ENCODE data around the gene SSU72.
A peak's percentile ranks its signal among the peaks of the same experiment; 100 is the strongest.
"Not testable (repeated sequence)": the region's sequence is repeated elsewhere in the genome, so short reads cannot be mapped to it uniquely, and the experiment has no call there.

SSU72 gene

GRCh38 chr1:1540090-1540817 lies 34.4 kb downstream of the SSU72 start, which contains the start of gene TMEM240:
Gene TMEM240, minus strand, starts transcription at chr1:1540624. Its CDS starts 278 bp downstream, at chr1:1540346.
- DNase-seq = peak in 1 of 4 experiments; percentile 12

- DNase-seq = no peak
Observed at GRCh38 chr1:1539310-1540089, 35.2 kb downstream of the SSU72 start.

GRCh38 chr1:1538989-1539309 lies 35.7 kb downstream of the SSU72 start:
- DNase-seq = no peak

GRCh38 chr1:1538334-1538733 lies 36.3 kb downstream of the SSU72 start:
- no peak for DNase-seq

GRCh38 chr1:1537626-1538250 lies 36.9 kb downstream of the SSU72 start:
- DNase-seq = no peak

- no peak for DNase-seq
Observed at GRCh38 chr1:1536938-1537546, 37.6 kb downstream of the SSU72 start.

- DNase-seq = no peak
Observed at GRCh38 chr1:1536019-1536937, 38.4 kb downstream of the SSU72 start.

GRCh38 chr1:1535201-1536018 lies 39.3 kb downstream of the SSU72 start:
- no peak for DNase-seq

- DNase-seq = no peak
Observed at GRCh38 chr1:1534401-1535154, 40.1 kb downstream of the SSU72 start.

- not testable (repeated sequence) for DNase-seq
Observed at GRCh38 chr1:1533894-1534291, 40.8 kb downstream of the SSU72 start.

GRCh38 chr1:1533176-1533893 lies 41.3 kb downstream of the SSU72 start:
- DNase-seq = not testable (repeated sequence)

GRCh38 chr1:1531947-1532346 lies 42.7 kb downstream of the SSU72 start:
- no peak for DNase-seq

- no peak for DNase-seq
Observed at GRCh38 chr1:1529936-1530335, 44.7 kb downstream of the SSU72 start.

- DNase-seq = no peak
Observed at GRCh38 chr1:1529321-1529720, 45.3 kb downstream of the SSU72 start.

- no peak for DNase-seq
Observed at GRCh38 chr1:1528301-1529267, 46.1 kb downstream of the SSU72 start.

- DNase-seq = no peak
Observed at GRCh38 chr1:1527092-1527816, 47.4 kb downstream of the SSU72 start.

GRCh38 chr1:1526476-1526875 lies 48.2 kb downstream of the SSU72 start:
- DNase-seq = not testable (repeated sequence)

All from activated CD4-positive, CD25-positive, alpha-beta regulatory T cell (primary cell).